Breast epithelium (tissue), 3 donors: ENCODE results near the gene USP21.

Experiments
- POLR2A ChIP-seq: fragments of 450-650 bp; IDR thresholded peaks from one replicate; pipeline ENCODE4 v1.6.1; 2016; ENCODE audit warnings: antibody characterized with exemption, mild to moderate bottlenecking, moderate library complexity
- TF ChIP-seq, protein P1 (sequence below), 3 donors: fragments of 450-650 bp; IDR thresholded peaks; one replicate each; pipeline ENCODE4 v1.5.1; 2016 to 2017; ENCODE audit warnings: antibody characterized with exemption in 3 of 3, mild to moderate bottlenecking in 3 of 3, moderate library complexity in 3 of 3

DNA sequence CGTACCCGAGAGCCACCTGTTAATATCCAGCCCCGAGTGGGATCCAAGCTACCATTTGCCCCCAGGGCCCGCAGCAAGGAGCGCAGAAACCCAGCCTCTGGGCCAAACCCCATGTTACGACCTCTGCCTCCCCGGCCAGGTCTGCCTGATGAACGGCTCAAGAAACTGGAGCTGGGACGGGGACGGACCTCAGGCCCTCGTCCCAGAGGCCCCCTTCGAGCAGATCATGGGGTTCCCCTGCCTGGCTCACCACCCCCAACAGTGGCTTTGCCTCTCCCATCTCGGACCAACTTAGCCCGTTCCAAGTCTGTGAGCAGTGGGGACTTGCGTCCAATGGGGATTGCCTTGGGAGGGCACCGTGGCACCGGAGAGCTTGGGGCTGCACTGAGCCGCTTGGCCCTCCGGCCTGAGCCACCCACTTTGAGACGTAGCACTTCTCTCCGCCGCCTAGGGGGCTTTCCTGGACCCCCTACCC, 1.4 kb downstream of the USP21 start:
- TF ChIP-seq, protein P1, sequence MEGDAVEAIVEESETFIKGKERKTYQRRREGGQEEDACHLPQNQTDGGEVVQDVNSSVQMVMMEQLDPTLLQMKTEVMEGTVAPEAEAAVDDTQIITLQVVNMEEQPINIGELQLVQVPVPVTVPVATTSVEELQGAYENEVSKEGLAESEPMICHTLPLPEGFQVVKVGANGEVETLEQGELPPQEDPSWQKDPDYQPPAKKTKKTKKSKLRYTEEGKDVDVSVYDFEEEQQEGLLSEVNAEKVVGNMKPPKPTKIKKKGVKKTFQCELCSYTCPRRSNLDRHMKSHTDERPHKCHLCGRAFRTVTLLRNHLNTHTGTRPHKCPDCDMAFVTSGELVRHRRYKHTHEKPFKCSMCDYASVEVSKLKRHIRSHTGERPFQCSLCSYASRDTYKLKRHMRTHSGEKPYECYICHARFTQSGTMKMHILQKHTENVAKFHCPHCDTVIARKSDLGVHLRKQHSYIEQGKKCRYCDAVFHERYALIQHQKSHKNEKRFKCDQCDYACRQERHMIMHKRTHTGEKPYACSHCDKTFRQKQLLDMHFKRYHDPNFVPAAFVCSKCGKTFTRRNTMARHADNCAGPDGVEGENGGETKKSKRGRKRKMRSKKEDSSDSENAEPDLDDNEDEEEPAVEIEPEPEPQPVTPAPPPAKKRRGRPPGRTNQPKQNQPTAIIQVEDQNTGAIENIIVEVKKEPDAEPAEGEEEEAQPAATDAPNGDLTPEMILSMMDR (IDR thresholded peaks at IDR 0.05): no peak
- TF ChIP-seq POLR2A: no peak
